ENCODE results near the gene GMCL1.
"Not testable (repeated sequence)": the region's sequence is repeated elsewhere in the genome, so short reads cannot be mapped to it uniquely, and the experiment has no call there.

GMCL1 gene

GRCh38 chr2:69810550-69810949 lies 18.9 kb upstream of the GMCL1 start:
- DNase-seq: no peak

GRCh38 chr2:69811018-69811417 lies 18.4 kb upstream of the GMCL1 start:
- DNase-seq: no peak

- DNase-seq: no peak
These were observed 17.9 kb upstream of the GMCL1 start for GRCh38 chr2:69811591-69811990.

- no peak for DNase-seq
These were observed 13.7 kb upstream of the GMCL1 start for GRCh38 chr2:69815717-69816116.

GRCh38 chr2:69816923-69817542 lies 12.4 kb upstream of the GMCL1 start:
- peak; percentile 43 for DNase-seq

GRCh38 chr2:69817729-69818501 lies 11.5 kb upstream of the GMCL1 start:
- DNase-seq: no peak

GRCh38 chr2:69827796-69828540 lies 1.5 kb upstream of the GMCL1 start:
- DNase-seq: no peak

GRCh38 chr2:69828938-69829255 lies 563 bp upstream of the GMCL1 start:
- no peak for DNase-seq

GRCh38 chr2:69830045-69830905 lies 815 bp downstream of the GMCL1 start:
- peak; percentile 19 for DNase-seq

GRCh38 chr2:69830906-69831241 lies 1.4 kb downstream of the GMCL1 start:
- DNase-seq: not testable (repeated sequence)

GRCh38 chr2:69831354-69831905 lies 2.0 kb downstream of the GMCL1 start:
- no peak for DNase-seq

GRCh38 chr2:69833752-69834151 lies 4.3 kb downstream of the GMCL1 start:
- DNase-seq: no peak

- no peak for DNase-seq
These were observed 6.2 kb downstream of the GMCL1 start for GRCh38 chr2:69835666-69836065.

- no peak for DNase-seq
These were observed 6.9 kb downstream of the GMCL1 start for GRCh38 chr2:69836316-69836715.

- DNase-seq: no peak
These were observed 8.1 kb downstream of the GMCL1 start for GRCh38 chr2:69837533-69837932.

- no peak for DNase-seq
These were observed 14.5 kb downstream of the GMCL1 start for GRCh38 chr2:69843993-69844392.

GRCh38 chr2:69844560-69844959 lies 15.1 kb downstream of the GMCL1 start:
- DNase-seq: no peak

GRCh38 chr2:69846182-69847067 lies 17.0 kb downstream of the GMCL1 start:
- no peak for DNase-seq

GRCh38 chr2:69847068-69847828 lies 17.8 kb downstream of the GMCL1 start:
- no peak for DNase-seq

- DNase-seq: no peak
These were observed 18.8 kb downstream of the GMCL1 start for GRCh38 chr2:69848186-69848790.

GRCh38 chr2:69858261-69858660 lies 28.8 kb downstream of the GMCL1 start:
- DNase-seq: no peak
